Ascending aorta (tissue), 2 donors: ENCODE data around the gene OSTM1. TPM values are rescaled to one million over a fixed set of nuclear protein-coding genes. Genes with fewer than 3 reads are reported as not detected.

ENCODE experiments used
- DNase-seq, 2 donors: peaks; one replicate each; pipeline ENCODE4 v3.0.0-alpha.2; 2019; ENCODE audit warnings: low spot score in 2 of 2
- H3K27ac ChIP-seq, 2 donors: fragments of 200-600 bp; sonication (generic); one replicate each; pipeline ENCODE4 v1.5.1; 2016 to 2017; ENCODE audit warnings: mild to moderate bottlenecking in 1 of 2
- H3K27me3 ChIP-seq: fragments of 200-600 bp; sonication (generic); one replicate; pipeline ENCODE4 v1.5.1; 2017
- H3K36me3 ChIP-seq, 2 donors: fragments of 200-600 bp; sonication (generic); one replicate each; pipeline ENCODE4 v1.5.1; 2016
- H3K4me1 ChIP-seq, 2 donors: fragments of 200-600 bp; sonication (generic); one replicate each; pipeline ENCODE4 v1.5.1; 2016 to 2017; ENCODE audit warnings: mild to moderate bottlenecking in 1 of 2
- H3K4me3 ChIP-seq, 2 donors: fragments of 200-600 bp; sonication (generic); one replicate each; pipeline ENCODE4 v1.5.1; 2016 to 2017; ENCODE audit warnings: mild to moderate bottlenecking in 1 of 2
- H3K9me3 ChIP-seq, 2 donors: fragments of 200-600 bp; sonication (generic); one replicate each; pipeline ENCODE4 v1.5.1; 2016
- CTCF ChIP-seq, 3 experiments: fragments of 200-600 bp in 2 of 3; fragments of 450-650 bp in 1 of 3; sonication (generic) in 2 of 3; IDR thresholded peaks; one replicate each; pipeline ENCODE4 v1.5.1; 2016 to 2019; ENCODE audit warnings: antibody characterized with exemption in 3 of 3, mild to moderate bottlenecking in 1 of 3, moderate library complexity in 1 of 3
- intact Hi-C: fragments of 100-400 bp; cut with DNase I; formaldehyde crosslinking; loops from one replicate; pipeline ENCODE4 v1.15.1; 2023
- total RNA-seq: library from RNA; depleted of rRNA; stranded (reverse); fragments of >200 nt; gene quantifications from one replicate; pipeline ENCODE4 v1.1.0, GENCODE V29; 2016

OSTM1 gene
- total RNA-seq, 1 donor from 2014 or later, result 78.7 TPM

DNA sequence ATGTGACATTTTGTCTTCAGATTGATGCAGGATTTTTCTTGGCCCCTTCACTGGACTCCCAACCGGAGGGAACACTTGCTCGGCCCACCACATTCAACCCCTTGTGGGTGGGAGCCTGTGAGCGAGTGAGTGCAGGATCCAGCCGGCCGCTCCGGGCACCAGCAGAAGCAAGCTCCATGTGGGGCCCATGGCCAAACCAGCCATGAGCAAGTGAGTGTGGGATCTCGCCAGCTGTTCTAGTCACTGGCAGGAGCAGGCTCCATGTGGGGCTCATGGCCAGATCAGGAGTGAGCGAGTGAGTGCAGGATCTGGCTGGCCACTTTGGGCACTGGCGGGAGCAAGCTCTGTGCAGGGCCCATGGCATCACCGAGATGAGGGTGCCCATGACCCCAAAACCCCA, 42.6 kb downstream of the OSTM1 start:
- Histone ChIP-seq H3K27me3 (no peaks in the 10 kb centered on the region), H3K36me3 (peaks cover 0 to 19% of the 10 kb centered on the region in 2 donors), H3K4me1 (no peaks in the 10 kb centered on the region), H3K4me3 (no peak overlapping the region), H3K27ac (no peak overlapping the region), H3K9me3 (no peaks in the 10 kb centered on the region)
- no peak for TF ChIP-seq CTCF (IDR thresholded peaks at IDR 0.05)
- DNase-seq, result no peak
- intact Hi-C loops, result no loop called here

DNA sequence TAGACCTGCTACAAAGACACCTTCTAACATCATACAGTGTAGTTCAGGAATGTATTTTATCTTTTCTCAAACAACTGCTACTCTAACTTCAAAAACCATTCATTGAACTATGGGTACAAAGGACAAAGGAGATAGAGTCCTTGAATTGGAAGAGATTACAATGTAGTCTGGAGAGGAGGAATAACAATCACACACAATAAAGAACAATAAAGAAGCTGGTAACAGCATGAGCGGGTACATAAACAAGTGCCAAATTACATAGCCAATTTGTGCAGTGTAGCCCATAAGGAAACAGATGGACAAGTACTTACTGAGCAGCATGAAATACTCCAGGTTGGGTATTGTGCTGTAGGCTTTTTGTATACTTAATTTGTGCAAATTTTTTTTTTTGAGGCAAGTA, 44.3 kb downstream of the OSTM1 start:
- DNase-seq, result no peak
- no peak for TF ChIP-seq CTCF (IDR thresholded peaks at IDR 0.05)
- H3K27ac ChIP-seq, result no peak overlapping the region
- intact Hi-C loops, result no loop called here
- peaks cover 0 to 10% of the 10 kb centered on the region in 2 donors for H3K36me3 ChIP-seq
- no peaks in the 10 kb centered on the region for H3K27me3 ChIP-seq
- H3K4me3 ChIP-seq, result no peak overlapping the region
- H3K4me1 ChIP-seq, result no peaks in the 10 kb centered on the region
- no peaks in the 10 kb centered on the region for H3K9me3 ChIP-seq

DNA sequence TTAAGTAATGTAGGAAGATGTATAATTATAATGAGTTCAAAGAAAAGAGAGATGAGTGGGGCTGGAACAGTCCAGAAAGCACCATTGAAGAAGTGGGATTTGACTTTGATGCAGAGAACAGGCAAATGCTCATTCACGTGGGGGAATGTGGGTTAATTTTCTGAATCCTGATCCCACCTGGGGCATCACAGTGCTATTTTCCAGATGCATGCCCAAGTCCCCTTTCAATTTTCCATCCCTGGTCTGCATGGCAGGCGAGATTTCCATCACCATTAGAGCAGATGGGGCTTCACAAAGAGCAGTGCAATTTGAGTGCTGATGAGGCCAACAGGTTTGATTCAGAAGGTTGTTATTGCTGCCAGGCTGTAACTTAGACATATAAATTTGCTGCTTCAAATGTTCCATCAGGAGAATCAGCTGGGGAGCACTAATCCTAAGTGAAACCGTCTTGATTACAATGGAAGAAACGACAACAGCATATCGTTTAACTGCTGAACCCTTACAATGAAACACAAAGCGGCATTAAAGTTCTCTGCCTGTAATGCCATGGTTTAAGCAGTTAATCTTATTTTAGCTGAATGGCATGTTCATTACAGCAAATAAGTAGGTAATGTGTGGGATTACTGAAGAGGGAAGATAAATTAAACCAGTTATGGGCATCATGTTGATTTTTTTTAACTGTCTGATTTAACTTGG, 45.2 kb downstream of the OSTM1 start:
- Histone ChIP-seq H3K27ac (no peak overlapping the region), H3K36me3 (peaks cover 0 to 5% of the 10 kb centered on the region in 2 donors), H3K4me3 (no peak overlapping the region), H3K4me1 (no peaks in the 10 kb centered on the region), H3K9me3 (no peaks in the 10 kb centered on the region), H3K27me3 (no peaks in the 10 kb centered on the region)
- no peak for TF ChIP-seq CTCF (IDR thresholded peaks at IDR 0.05)
- DNase-seq, result no peak
- intact Hi-C loops, result no loop called here

DNA sequence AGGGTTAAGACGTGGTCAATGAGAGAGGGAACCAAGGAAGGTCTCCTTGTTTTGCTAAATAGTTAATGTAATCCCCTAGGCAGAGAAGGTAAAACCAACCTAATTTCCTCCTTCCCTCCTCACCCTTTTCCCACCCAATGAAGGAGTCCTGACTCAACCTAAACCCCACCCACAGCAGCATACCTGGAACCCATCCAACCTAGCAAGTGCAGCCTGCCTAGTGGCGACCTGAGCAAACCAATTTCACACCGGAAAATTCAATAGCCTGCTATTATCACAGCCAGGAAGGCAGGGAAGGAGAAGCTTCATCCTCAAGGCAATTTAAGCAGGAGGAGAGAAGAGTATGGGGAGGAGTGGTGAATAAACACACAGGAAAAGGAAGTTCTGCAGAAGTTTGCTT, 46.9 kb downstream of the OSTM1 start:
- Histone ChIP-seq H3K4me1 (no peaks in the 10 kb centered on the region), H3K27me3 (no peaks in the 10 kb centered on the region), H3K9me3 (no peaks in the 10 kb centered on the region), H3K27ac (no peak overlapping the region), H3K36me3 (no peaks in the 10 kb centered on the region), H3K4me3 (no peak overlapping the region)
- DNase-seq, result no peak
- no peak for TF ChIP-seq CTCF (IDR thresholded peaks at IDR 0.05)
- intact Hi-C loops, result no loop called here

DNA sequence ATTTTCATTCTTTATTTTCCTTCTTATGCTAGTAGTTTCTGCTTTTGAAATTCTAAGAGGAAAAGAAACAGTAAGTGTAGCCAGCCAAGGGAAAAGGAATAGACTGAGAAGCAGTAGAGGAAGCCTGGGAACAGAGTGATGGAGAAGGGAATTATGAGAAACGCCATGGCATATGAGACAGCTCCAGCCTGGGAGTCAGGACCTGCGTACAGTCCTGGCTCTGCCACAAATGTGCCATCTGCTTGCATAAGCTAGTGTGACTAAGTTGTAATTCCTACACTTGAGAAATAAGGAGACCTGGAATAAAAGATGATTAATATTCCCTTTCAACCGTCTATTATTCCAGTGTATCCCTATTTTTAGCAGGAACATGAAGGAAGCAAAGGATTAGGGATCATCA, 47.5 kb downstream of the OSTM1 start:
- intact Hi-C loops, result no loop called here
- no peaks in the 10 kb centered on the region for H3K36me3 ChIP-seq

More for the DNA sequence above, 47.5 kb downstream of the OSTM1 start:
- Histone ChIP-seq H3K27me3 (no peaks in the 10 kb centered on the region), H3K4me1 (no peaks in the 10 kb centered on the region), H3K4me3 (no peak overlapping the region), H3K27ac (no peak overlapping the region), H3K9me3 (no peaks in the 10 kb centered on the region)
- TF ChIP-seq CTCF (IDR thresholded peaks at IDR 0.05), result no peak
- DNase-seq, result no peak
